ENCODE data around the gene SLC9A8.

DNA sequence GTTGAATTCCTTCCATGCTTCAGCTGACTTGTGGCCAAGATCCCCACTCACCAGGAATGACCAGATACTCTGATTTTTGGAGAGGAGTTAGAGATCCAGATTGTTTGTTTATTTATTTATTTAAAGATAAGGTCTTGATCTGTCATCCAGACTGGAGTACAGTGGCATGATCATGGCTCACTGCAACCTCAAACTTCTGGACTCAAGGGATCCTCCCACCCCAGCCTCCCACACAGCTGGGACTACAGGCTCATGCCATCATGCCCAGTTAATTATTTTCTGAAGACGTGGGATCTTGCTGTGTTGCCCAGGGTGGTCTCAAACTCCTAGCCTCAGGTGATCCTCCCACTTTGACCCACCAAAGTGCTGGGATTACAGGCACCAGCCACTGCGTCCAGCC, 106.8 kb downstream of the SLC9A8 start:
- TF ChIP-seq, protein P1, sequence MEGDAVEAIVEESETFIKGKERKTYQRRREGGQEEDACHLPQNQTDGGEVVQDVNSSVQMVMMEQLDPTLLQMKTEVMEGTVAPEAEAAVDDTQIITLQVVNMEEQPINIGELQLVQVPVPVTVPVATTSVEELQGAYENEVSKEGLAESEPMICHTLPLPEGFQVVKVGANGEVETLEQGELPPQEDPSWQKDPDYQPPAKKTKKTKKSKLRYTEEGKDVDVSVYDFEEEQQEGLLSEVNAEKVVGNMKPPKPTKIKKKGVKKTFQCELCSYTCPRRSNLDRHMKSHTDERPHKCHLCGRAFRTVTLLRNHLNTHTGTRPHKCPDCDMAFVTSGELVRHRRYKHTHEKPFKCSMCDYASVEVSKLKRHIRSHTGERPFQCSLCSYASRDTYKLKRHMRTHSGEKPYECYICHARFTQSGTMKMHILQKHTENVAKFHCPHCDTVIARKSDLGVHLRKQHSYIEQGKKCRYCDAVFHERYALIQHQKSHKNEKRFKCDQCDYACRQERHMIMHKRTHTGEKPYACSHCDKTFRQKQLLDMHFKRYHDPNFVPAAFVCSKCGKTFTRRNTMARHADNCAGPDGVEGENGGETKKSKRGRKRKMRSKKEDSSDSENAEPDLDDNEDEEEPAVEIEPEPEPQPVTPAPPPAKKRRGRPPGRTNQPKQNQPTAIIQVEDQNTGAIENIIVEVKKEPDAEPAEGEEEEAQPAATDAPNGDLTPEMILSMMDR (conservative IDR thresholded peaks at IDR 0.05), result no peak
- no peak for TF ChIP-seq EZH2 (IDR thresholded peaks at IDR 0.05; ENCODE audit: low read depth)
